ENCODE data around the gene MTARC1.

DNA sequence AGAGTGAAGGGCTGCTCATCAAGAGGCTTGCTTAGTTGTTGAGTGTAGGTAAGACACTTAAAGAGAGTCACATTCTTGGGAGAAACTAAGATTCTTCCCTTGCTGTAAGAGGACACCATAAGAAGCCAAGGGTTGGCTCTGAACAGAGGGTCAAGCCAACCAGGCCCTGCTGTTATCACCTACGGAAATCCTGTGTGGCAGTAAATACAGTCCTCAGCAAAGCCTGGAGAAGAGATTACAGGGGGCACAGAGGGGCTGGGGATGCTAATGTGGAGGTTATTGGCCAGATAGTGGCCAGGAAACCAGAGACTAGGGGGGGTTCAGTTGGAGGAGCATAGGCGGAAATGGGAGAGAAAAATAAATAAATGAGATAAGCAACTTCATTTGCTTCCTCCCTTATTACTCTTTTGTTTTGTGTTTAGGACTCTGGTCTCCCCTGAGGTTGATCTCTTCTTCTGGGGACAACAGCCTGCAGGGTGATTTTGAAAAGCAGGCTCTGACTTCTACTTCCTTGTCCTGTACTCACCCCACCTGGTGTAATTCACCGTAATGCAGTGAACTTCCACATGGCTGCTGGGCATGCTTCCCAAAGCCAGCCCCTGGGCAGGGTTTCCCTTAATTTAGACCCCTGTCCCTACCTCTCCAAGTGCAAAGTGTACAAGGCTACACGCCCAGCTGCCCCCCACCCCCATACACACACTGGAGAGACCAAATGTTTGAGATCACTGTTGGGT, 40.9 kb downstream of the MTARC1 start:
- TF ChIP-seq, protein P1, sequence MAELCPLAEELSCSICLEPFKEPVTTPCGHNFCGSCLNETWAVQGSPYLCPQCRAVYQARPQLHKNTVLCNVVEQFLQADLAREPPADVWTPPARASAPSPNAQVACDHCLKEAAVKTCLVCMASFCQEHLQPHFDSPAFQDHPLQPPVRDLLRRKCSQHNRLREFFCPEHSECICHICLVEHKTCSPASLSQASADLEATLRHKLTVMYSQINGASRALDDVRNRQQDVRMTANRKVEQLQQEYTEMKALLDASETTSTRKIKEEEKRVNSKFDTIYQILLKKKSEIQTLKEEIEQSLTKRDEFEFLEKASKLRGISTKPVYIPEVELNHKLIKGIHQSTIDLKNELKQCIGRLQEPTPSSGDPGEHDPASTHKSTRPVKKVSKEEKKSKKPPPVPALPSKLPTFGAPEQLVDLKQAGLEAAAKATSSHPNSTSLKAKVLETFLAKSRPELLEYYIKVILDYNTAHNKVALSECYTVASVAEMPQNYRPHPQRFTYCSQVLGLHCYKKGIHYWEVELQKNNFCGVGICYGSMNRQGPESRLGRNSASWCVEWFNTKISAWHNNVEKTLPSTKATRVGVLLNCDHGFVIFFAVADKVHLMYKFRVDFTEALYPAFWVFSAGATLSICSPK (IDR thresholded peaks at IDR 0.05; ENCODE audit: borderline replicate concordance) = no peak
- TF ChIP-seq ZNF311 (CRISPR knock-in tag; IDR thresholded peaks at IDR 0.05) (no peak), KDM5B (IDR thresholded peaks at IDR 0.05; ENCODE audit: insufficient replicate concordance, low read depth, low read length) (no peak), BRD4 (IDR thresholded peaks at IDR 0.05) (no peak)
- TF ChIP-seq, protein P2, sequence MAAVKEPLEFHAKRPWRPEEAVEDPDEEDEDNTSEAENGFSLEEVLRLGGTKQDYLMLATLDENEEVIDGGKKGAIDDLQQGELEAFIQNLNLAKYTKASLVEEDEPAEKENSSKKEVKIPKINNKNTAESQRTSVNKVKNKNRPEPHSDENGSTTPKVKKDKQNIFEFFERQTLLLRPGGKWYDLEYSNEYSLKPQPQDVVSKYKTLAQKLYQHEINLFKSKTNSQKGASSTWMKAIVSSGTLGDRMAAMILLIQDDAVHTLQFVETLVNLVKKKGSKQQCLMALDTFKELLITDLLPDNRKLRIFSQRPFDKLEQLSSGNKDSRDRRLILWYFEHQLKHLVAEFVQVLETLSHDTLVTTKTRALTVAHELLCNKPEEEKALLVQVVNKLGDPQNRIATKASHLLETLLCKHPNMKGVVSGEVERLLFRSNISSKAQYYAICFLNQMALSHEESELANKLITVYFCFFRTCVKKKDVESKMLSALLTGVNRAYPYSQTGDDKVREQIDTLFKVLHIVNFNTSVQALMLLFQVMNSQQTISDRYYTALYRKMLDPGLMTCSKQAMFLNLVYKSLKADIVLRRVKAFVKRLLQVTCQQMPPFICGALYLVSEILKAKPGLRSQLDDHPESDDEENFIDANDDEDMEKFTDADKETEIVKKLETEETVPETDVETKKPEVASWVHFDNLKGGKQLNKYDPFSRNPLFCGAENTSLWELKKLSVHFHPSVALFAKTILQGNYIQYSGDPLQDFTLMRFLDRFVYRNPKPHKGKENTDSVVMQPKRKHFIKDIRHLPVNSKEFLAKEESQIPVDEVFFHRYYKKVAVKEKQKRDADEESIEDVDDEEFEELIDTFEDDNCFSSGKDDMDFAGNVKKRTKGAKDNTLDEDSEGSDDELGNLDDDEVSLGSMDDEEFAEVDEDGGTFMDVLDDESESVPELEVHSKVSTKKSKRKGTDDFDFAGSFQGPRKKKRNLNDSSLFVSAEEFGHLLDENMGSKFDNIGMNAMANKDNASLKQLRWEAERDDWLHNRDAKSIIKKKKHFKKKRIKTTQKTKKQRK (IDR thresholded peaks at IDR 0.05; ENCODE audit: borderline replicate concordance, low read depth, low read length) = no peak
- TF ChIP-seq, protein P3, sequence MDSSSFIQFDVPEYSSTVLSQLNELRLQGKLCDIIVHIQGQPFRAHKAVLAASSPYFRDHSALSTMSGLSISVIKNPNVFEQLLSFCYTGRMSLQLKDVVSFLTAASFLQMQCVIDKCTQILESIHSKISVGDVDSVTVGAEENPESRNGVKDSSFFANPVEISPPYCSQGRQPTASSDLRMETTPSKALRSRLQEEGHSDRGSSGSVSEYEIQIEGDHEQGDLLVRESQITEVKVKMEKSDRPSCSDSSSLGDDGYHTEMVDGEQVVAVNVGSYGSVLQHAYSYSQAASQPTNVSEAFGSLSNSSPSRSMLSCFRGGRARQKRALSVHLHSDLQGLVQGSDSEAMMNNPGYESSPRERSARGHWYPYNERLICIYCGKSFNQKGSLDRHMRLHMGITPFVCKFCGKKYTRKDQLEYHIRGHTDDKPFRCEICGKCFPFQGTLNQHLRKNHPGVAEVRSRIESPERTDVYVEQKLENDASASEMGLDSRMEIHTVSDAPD (CRISPR knock-in tag; IDR thresholded peaks at IDR 0.05) = no peak
